K562 (cell line): Measurements from ENCODE around the gene EZH2. TPM values are rescaled to one million over a fixed set of nuclear protein-coding genes. Genes with fewer than 3 reads are reported as not detected.

Experiments
- GABPB1 ChIP-seq: sonication (generic); formaldehyde crosslinking; IDR thresholded peaks from 2 replicates; pipeline ENCODE4 v1.8.0; 2022; ENCODE audit warnings: mild to moderate bottlenecking, missing genetic modification reagents
- HOXB6 ChIP-seq: fragments of 250-450 bp; sonication (Bioruptor Pico); IDR thresholded peaks from 2 replicates; pipeline ENCODE4 v1.5.1; 2022; ENCODE audit warnings: mild to moderate bottlenecking, borderline replicate concordance
- IRF2 ChIP-seq: sonication (generic); formaldehyde crosslinking; IDR thresholded peaks from 2 replicates; pipeline ENCODE4 v1.8.1; 2022; ENCODE audit warnings: mild to moderate bottlenecking, missing genetic modification reagents
- MYBL2 ChIP-seq, 2 experiments: fragments of 450-650 bp in 1 of 2; sonication (generic) in 1 of 2; formaldehyde crosslinking in 1 of 2; IDR thresholded peaks; 2 replicates each; pipeline versions ENCODE4 v1.6.1 to v1.8.1; 2017 to 2022; ENCODE audit warnings: borderline replicate concordance in 1 of 2, inconsistent platforms in 1 of 2, low read depth in 1 of 2, mild to moderate bottlenecking in 1 of 2, missing genetic modification reagents in 1 of 2, moderate library complexity in 1 of 2
- NFYB ChIP-seq: IDR thresholded peaks from 2 replicates; pipeline ENCODE4 v1.6.1; 2011; ENCODE audit warnings: mild to moderate bottlenecking, moderate library complexity; ENCODE audit not compliant: insufficient read length; ENCODE audit errors: extremely low read depth
- NR4A1 ChIP-seq, 2 experiments: fragments of 250-450 bp in 1 of 2; fragments of 450-650 bp in 1 of 2; sonication (Bioruptor Pico) in 1 of 2; IDR thresholded peaks; 2 replicates each; pipeline versions ENCODE4 v1.4.0 to v1.6.1; 2016 to 2020; ENCODE audit warnings: mild to moderate bottlenecking in 2 of 2, missing compliant biosample characterization in 1 of 2, missing genetic modification characterization in 1 of 2, moderate library complexity in 1 of 2
- ZMIZ1 ChIP-seq, 2 experiments: fragments of 150-350 bp in 1 of 2; IDR thresholded peaks; 2 replicates each; pipeline ENCODE4 v1.6.1; 2012 to 2016; ENCODE audit warnings: low read depth in 2 of 2, low read length in 2 of 2, mild to moderate bottlenecking in 1 of 2, moderate library complexity in 1 of 2
- ZNF12 ChIP-seq: sonication (generic); formaldehyde crosslinking; IDR thresholded peaks from 2 replicates; pipeline ENCODE4 v1.4.0; 2020; ENCODE audit warnings: mild to moderate bottlenecking, missing genetic modification reagents
- ZNF253 ChIP-seq: fragments of 250-450 bp; sonication (Bioruptor Pico); conservative IDR thresholded peaks from 2 replicates; pipeline ENCODE4 v1.6.1; 2021; ENCODE audit warnings: mild to moderate bottlenecking
- ZNF76 ChIP-seq: fragments of 250-450 bp; sonication (Bioruptor Pico); IDR thresholded peaks from 2 replicates; pipeline ENCODE4 v1.4.0; 2020; ENCODE audit warnings: mild to moderate bottlenecking, moderate library complexity, borderline replicate concordance
- polyA plus RNA-seq, 8 experiments: library from polyadenylated mRNA; depleted of rRNA in 4 of 8; stranded (reverse) in 5 of 8; unstranded in 3 of 8; fragments of >200 nt; fragmentation: Nextera tagmentation in 2 of 8; fragmentation: Illumina TruSeq in 1 of 8; extraction: Ambion mirVana in 2 of 8; extraction: Trizol in 1 of 8; gene quantifications; 2 replicates each; pipeline versions ENCODE4 v1.2.1 to v1.2.3, GENCODE V29; 2011 to 2014; ENCODE audit warnings: inconsistent platforms in 1 of 8, missing spikeins in 1 of 8
- total RNA-seq, 7 experiments: library from RNA; depleted of rRNA in 6 of 7; stranded (reverse); fragments of >200 nt in 6 of 7; fragmentation: Illumina TruSeq in 2 of 7; extraction: Trizol in 2 of 7; gene quantifications; 2 replicates each; pipeline versions ENCODE4 v1.2.1 to v1.2.3, GENCODE V29; 2011 to 2021; ENCODE audit warnings: low replicate concordance in 1 of 7
- TF ChIP-seq, protein P1 (sequence below): fragments of 450-650 bp; formaldehyde crosslinking; IDR thresholded peaks from 2 replicates; pipeline ENCODE4 v1.4.0; 2020; ENCODE audit warnings: mild to moderate bottlenecking, moderate library complexity
- TF ChIP-seq, protein P2 (sequence below): sonication (generic); formaldehyde crosslinking; IDR thresholded peaks from 2 replicates; pipeline ENCODE4 v1.5.0; 2020; ENCODE audit warnings: missing genetic modification reagents
- TF ChIP-seq, protein P3 (sequence below): fragments of 250-450 bp; sonication (Bioruptor Pico); IDR thresholded peaks from 2 replicates; pipeline ENCODE4 v1.8.0; 2021; ENCODE audit warnings: borderline replicate concordance, mild to moderate bottlenecking, moderate library complexity; ENCODE audit not compliant: poor library complexity, severe bottlenecking
- TF ChIP-seq, protein P4 (sequence below): IDR thresholded peaks from 2 replicates; pipeline ENCODE4 v1.6.1; 2016; ENCODE audit warnings: missing genetic modification characterization, missing compliant biosample characterization
- TF ChIP-seq, protein P5 (sequence below): sonication (generic); formaldehyde crosslinking; IDR thresholded peaks from 2 replicates; pipeline ENCODE4 v1.8.0; 2023; ENCODE audit warnings: mild to moderate bottlenecking, missing genetic modification reagents

The EZH2 gene
- total and polyA plus RNA-seq, 9 of the 15 experiments (the other 6 are each of a cell fraction or from before 2014, with no cell fraction given) = 48.7 to 175 (median 98.6) TPM

- TF ChIP-seq NR4A1 (CRISPR knock-in tag; IDR thresholded peaks at IDR 0.05) (no peak), NR4A1 (tag; IDR thresholded peaks at IDR 0.05) (no peak), ZNF253 (no peak), MYBL2 (IDR thresholded peaks at IDR 0.05; ENCODE audit: low read depth) (no peak), MYBL2 (CRISPR knock-in tag; IDR thresholded peaks at IDR 0.05; ENCODE audit: borderline replicate concordance) (no peak), ZNF12 (no peak), ZNF76 (no peak), IRF2 (CRISPR knock-in tag) (no peak), GABPB1 (CRISPR knock-in tag) (no peak), NFYB (peak; percentile 17), ZMIZ1 (IDR thresholded peaks at IDR 0.05; ENCODE audit: low read depth in 2 of 2, low read length in 2 of 2) (peak in 1 of 2 experiments; percentile 78; a peak in 1 of 4 replicates), HOXB6 (CRISPR knock-in tag) (no peak)
- TF ChIP-seq, protein P1, sequence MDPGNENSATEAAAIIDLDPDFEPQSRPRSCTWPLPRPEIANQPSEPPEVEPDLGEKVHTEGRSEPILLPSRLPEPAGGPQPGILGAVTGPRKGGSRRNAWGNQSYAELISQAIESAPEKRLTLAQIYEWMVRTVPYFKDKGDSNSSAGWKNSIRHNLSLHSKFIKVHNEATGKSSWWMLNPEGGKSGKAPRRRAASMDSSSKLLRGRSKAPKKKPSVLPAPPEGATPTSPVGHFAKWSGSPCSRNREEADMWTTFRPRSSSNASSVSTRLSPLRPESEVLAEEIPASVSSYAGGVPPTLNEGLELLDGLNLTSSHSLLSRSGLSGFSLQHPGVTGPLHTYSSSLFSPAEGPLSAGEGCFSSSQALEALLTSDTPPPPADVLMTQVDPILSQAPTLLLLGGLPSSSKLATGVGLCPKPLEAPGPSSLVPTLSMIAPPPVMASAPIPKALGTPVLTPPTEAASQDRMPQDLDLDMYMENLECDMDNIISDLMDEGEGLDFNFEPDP (CRISPR knock-in tag) = no peak
- TF ChIP-seq, protein P2, sequence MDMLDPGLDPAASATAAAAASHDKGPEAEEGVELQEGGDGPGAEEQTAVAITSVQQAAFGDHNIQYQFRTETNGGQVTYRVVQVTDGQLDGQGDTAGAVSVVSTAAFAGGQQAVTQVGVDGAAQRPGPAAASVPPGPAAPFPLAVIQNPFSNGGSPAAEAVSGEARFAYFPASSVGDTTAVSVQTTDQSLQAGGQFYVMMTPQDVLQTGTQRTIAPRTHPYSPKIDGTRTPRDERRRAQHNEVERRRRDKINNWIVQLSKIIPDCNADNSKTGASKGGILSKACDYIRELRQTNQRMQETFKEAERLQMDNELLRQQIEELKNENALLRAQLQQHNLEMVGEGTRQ = no peak
- TF ChIP-seq, protein P3, sequence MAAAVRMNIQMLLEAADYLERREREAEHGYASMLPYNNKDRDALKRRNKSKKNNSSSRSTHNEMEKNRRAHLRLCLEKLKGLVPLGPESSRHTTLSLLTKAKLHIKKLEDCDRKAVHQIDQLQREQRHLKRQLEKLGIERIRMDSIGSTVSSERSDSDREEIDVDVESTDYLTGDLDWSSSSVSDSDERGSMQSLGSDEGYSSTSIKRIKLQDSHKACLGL (CRISPR knock-in tag) = no peak
- TF ChIP-seq, protein P4, sequence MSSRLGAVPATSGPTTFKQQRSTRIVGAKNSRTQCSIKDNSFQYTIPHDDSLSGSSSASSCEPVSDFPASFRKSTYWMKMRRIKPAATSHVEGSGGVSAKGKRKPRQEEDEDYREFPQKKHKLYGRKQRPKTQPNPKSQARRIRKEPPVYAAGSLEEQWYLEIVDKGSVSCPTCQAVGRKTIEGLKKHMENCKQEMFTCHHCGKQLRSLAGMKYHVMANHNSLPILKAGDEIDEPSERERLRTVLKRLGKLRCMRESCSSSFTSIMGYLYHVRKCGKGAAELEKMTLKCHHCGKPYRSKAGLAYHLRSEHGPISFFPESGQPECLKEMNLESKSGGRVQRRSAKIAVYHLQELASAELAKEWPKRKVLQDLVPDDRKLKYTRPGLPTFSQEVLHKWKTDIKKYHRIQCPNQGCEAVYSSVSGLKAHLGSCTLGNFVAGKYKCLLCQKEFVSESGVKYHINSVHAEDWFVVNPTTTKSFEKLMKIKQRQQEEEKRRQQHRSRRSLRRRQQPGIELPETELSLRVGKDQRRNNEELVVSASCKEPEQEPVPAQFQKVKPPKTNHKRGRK = no peak
- TF ChIP-seq, protein P5, sequence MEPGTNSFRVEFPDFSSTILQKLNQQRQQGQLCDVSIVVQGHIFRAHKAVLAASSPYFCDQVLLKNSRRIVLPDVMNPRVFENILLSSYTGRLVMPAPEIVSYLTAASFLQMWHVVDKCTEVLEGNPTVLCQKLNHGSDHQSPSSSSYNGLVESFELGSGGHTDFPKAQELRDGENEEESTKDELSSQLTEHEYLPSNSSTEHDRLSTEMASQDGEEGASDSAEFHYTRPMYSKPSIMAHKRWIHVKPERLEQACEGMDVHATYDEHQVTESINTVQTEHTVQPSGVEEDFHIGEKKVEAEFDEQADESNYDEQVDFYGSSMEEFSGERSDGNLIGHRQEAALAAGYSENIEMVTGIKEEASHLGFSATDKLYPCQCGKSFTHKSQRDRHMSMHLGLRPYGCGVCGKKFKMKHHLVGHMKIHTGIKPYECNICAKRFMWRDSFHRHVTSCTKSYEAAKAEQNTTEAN = no peak
Observed at GRCh38 chr7:148847815-148848734, 36.0 kb downstream of the EZH2 start (continued).
